ENCODE measurements around the gene RPL34.

Gene RPL34

DNA sequence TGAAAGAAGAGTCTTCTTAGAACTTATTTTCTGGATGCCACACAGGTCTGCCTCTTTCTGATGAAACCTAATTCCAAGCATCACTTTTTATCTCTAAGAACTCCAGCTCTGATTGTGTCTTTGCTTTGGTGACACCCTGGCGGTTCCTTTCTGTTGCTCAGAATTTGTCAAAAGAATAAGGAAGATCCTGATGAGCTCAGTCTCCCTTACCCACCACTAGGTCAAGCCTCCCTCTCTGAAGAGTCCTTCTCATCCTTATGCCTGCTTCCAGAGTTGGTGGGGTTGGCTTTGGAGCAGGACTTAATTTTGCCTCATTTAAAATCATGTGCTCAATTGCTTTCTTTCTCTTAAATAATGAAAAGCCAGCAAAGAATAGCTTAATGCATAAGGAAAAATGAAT, 31.5 kb upstream of the RPL34 start:
- Histone ChIP-seq H3K4me3 (ENCODE audit: low read depth, low read length) (no peak overlapping the region), H3K27ac (ENCODE audit: extremely low read depth, low read depth, low read length) (no peak overlapping the region), H3K4me1 (ENCODE audit: control insufficient read depth, insufficient read depth, low read length) (no peaks in the 10 kb centered on the region), H3K9me3 (ENCODE audit: control insufficient read depth, insufficient read depth, low read depth, low read length) (no peaks in the 10 kb centered on the region), H3K36me3 (ENCODE audit: control insufficient read depth in 2 of 2, insufficient read depth in 1 of 2, low read length in 2 of 2) (no peaks in the 10 kb centered on the region)
- TF ChIP-seq, protein P1, sequence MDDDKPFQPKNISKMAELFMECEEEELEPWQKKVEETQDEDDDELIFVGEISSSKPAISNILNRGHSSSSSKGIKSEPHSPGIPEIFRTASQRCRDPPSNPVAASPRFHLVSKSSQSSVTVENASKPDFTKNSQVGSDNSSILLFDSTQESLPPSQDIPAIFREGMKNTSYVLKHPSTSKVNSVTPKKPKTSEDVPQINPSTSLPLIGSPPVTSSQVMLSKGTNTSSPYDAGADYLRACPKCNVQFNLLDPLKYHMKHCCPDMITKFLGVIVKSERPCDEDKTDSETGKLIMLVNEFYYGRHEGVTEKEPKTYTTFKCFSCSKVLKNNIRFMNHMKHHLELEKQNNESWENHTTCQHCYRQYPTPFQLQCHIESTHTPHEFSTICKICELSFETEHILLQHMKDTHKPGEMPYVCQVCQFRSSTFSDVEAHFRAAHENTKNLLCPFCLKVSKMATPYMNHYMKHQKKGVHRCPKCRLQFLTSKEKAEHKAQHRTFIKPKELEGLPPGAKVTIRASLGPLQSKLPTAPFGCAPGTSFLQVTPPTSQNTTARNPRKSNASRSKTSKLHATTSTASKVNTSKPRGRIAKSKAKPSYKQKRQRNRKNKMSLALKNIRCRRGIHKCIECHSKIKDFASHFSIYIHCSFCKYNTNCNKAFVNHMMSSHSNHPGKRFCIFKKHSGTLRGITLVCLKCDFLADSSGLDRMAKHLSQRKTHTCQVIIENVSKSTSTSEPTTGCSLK (tag by site-specific recombination; IDR thresholded peaks at IDR 0.05), result no peak
- TF ChIP-seq SALL2 (tag by site-specific recombination; IDR thresholded peaks at IDR 0.05; ENCODE audit: borderline replicate concordance) (no peak), ZNF626 (tag by site-specific recombination; IDR thresholded peaks at IDR 0.05) (no peak), HOXC10 (CRISPR knock-in tag; IDR thresholded peaks at IDR 0.05) (no peak), ZNF202 (tag by site-specific recombination; IDR thresholded peaks at IDR 0.05; ENCODE audit: borderline replicate concordance) (no peak), REPIN1 (tag by site-specific recombination; IDR thresholded peaks at IDR 0.05; ENCODE audit: low read depth) (no peak), GLIS1 (tag by site-specific recombination; IDR thresholded peaks at IDR 0.05) (no peak), ZNF157 (tag by site-specific recombination; IDR thresholded peaks at IDR 0.05) (no peak), ZNF561 (tag by site-specific recombination; IDR thresholded peaks at IDR 0.05; ENCODE audit: borderline replicate concordance) (no peak), ZNF785 (tag by site-specific recombination; IDR thresholded peaks at IDR 0.05) (no peak), ZNF677 (tag by site-specific recombination; IDR thresholded peaks at IDR 0.05) (no peak)
- TF ChIP-seq, protein P2, sequence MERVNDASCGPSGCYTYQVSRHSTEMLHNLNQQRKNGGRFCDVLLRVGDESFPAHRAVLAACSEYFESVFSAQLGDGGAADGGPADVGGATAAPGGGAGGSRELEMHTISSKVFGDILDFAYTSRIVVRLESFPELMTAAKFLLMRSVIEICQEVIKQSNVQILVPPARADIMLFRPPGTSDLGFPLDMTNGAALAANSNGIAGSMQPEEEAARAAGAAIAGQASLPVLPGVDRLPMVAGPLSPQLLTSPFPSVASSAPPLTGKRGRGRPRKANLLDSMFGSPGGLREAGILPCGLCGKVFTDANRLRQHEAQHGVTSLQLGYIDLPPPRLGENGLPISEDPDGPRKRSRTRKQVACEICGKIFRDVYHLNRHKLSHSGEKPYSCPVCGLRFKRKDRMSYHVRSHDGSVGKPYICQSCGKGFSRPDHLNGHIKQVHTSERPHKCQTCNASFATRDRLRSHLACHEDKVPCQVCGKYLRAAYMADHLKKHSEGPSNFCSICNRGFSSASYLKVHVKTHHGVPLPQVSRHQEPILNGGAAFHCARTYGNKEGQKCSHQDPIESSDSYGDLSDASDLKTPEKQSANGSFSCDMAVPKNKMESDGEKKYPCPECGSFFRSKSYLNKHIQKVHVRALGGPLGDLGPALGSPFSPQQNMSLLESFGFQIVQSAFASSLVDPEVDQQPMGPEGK (tag by site-specific recombination; IDR thresholded peaks at IDR 0.05), result no peak
- POLR2A ChIA-PET, result no interaction called here
- CTCF ChIA-PET, result interaction anchor here (1.6 kb wide), 1 partner anchor 16 kb away, joined by 5 read pairs; no protein-coding TSS in a partner anchor

DNA sequence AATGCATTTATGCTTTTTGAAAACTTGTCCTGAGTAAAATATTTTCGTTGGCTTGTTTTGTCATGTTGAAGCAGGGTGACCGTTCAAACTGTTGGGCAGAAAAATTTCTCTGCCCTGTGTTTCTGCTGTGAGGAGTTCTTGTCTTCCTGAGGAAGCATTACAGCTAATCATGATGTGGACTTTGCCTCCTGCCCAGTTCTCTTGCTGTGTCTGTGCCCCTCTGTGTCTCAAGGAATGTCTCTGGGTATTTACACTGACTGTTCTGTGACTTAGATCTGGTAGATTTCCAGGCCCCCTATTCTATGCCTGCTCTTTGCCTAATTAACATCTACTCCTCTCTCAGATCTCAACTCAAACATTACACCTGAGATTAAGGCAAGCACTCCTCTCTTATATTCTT, 30.4 kb upstream of the RPL34 start:
- CTCF ChIA-PET, result no interaction called here
- Histone ChIP-seq H3K9me3 (ENCODE audit: control insufficient read depth, insufficient read depth, low read depth, low read length) (no peaks in the 10 kb centered on the region), H3K27ac (ENCODE audit: extremely low read depth, low read depth, low read length) (no peak overlapping the region), H3K4me3 (ENCODE audit: low read depth, low read length) (no peak overlapping the region), H3K36me3 (ENCODE audit: control insufficient read depth in 2 of 2, insufficient read depth in 1 of 2, low read length in 2 of 2) (no peaks in the 10 kb centered on the region), H3K4me1 (ENCODE audit: control insufficient read depth, insufficient read depth, low read length) (no peaks in the 10 kb centered on the region)
- TF ChIP-seq ZNF37A (tag by site-specific recombination; IDR thresholded peaks at IDR 0.05), result no peak
- TF ChIP-seq ZNF404 (tag by site-specific recombination; IDR thresholded peaks at IDR 0.05), result no peak
- no peak for TF ChIP-seq ZNF555 (tag by site-specific recombination; conservative IDR thresholded peaks at IDR 0.05)
- no peak for TF ChIP-seq ZNF302 (tag by site-specific recombination; IDR thresholded peaks at IDR 0.05; ENCODE audit: low read depth)
- POLR2A ChIA-PET, result no interaction called here

DNA sequence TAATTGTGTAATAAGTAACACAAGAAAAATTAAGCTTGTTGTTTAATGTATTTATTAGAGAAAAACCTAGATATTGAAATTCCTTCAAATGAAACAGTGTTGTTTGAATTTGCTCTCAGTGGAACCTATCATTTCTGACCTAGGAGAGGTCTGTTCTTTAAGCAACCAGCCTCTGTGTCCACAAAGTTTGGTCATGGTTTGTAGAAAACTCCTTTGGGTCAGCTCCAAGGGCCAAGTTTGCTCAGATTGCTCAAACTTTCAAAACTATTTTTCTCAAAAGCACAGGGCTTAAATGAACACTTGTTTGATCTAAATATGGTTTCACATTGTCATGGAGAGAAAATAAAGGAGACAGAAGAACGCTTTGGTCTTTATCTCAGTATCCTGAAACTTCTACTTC, 29.6 kb upstream of the RPL34 start:
- ChIA-PET CTCF (no interaction called here), POLR2A (no interaction called here)
- no peak overlapping the region for H3K4me3 ChIP-seq (ENCODE audit: low read depth, low read length)
- no peaks in the 10 kb centered on the region for H3K9me3 ChIP-seq (ENCODE audit: control insufficient read depth, insufficient read depth, low read depth, low read length)
- H3K36me3 ChIP-seq (ENCODE audit: control insufficient read depth in 2 of 2, insufficient read depth in 1 of 2, low read length in 2 of 2), result no peaks in the 10 kb centered on the region
- no peak for TF ChIP-seq MYNN (tag by site-specific recombination; IDR thresholded peaks at IDR 0.05; ENCODE audit: borderline replicate concordance)
- no peak for TF ChIP-seq YY2 (tag by site-specific recombination; IDR thresholded peaks at IDR 0.05)
- TF ChIP-seq ZNF121 (tag by site-specific recombination; IDR thresholded peaks at IDR 0.05), result no peak
- no peak for TF ChIP-seq PRDM1 (tag by site-specific recombination; IDR thresholded peaks at IDR 0.05)
- TF ChIP-seq, protein P3, sequence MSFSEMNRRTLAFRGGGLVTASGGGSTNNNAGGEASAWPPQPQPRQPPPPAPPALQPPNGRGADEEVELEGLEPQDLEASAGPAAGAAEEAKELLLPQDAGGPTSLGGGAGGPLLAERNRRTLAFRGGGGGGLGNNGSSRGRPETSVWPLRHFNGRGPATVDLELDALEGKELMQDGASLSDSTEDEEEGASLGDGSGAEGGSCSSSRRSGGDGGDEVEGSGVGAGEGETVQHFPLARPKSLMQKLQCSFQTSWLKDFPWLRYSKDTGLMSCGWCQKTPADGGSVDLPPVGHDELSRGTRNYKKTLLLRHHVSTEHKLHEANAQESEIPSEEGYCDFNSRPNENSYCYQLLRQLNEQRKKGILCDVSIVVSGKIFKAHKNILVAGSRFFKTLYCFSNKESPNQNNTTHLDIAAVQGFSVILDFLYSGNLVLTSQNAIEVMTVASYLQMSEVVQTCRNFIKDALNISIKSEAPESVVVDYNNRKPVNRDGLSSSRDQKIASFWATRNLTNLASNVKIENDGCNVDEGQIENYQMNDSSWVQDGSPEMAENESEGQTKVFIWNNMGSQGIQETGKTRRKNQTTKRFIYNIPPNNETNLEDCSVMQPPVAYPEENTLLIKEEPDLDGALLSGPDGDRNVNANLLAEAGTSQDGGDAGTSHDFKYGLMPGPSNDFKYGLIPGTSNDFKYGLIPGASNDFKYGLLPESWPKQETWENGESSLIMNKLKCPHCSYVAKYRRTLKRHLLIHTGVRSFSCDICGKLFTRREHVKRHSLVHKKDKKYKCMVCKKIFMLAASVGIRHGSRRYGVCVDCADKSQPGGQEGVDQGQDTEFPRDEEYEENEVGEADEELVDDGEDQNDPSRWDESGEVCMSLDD (tag by site-specific recombination; IDR thresholded peaks at IDR 0.05), result no peak
- TF ChIP-seq, protein P4, sequence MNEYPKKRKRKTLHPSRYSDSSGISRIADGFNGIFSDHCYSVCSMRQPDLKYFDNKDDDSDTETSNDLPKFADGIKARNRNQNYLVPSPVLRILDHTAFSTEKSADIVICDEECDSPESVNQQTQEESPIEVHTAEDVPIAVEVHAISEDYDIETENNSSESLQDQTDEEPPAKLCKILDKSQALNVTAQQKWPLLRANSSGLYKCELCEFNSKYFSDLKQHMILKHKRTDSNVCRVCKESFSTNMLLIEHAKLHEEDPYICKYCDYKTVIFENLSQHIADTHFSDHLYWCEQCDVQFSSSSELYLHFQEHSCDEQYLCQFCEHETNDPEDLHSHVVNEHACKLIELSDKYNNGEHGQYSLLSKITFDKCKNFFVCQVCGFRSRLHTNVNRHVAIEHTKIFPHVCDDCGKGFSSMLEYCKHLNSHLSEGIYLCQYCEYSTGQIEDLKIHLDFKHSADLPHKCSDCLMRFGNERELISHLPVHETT (tag by site-specific recombination; IDR thresholded peaks at IDR 0.05), result no peak
- TF ChIP-seq ZNF707 (tag by site-specific recombination; IDR thresholded peaks at IDR 0.05), result no peak
- TF ChIP-seq, protein P5, sequence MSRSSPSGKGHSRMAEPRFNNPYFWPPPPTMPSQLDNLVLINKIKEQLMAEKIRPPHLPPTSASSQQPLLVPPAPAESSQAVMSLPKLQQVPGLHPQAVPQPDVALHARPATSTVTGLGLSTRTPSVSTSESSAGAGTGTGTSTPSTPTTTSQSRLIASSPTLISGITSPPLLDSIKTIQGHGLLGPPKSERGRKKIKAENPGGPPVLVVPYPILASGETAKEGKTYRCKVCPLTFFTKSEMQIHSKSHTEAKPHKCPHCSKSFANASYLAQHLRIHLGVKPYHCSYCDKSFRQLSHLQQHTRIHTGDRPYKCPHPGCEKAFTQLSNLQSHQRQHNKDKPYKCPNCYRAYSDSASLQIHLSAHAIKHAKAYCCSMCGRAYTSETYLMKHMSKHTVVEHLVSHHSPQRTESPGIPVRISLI (tag by site-specific recombination; IDR thresholded peaks at IDR 0.05), result no peak
- no peak for TF ChIP-seq ZNF426 (tag by site-specific recombination; IDR thresholded peaks at IDR 0.05)
- H3K4me1 ChIP-seq (ENCODE audit: control insufficient read depth, insufficient read depth, low read length), result no peaks in the 10 kb centered on the region
- no peak overlapping the region for H3K27ac ChIP-seq (ENCODE audit: extremely low read depth, low read depth, low read length)

Measured in HEK293 (cell line).